H1 (cell line): Measurements from ENCODE around the gene MYL3. TPM values are rescaled to one million over a fixed set of nuclear protein-coding genes. Genes with fewer than 3 reads are reported as not detected.

Source experiments
- CTCF ChIA-PET: fragments of 300-600 bp; sonication (Branson Sonifier 250); formaldehyde crosslinking; loops from one replicate; lab custom pipeline; 2021; ENCODE audit not compliant: partially characterized antibody; lab: Charles Lee
- POLR2A ChIA-PET: fragments of 300-600 bp; sonication (Branson Sonifier 250); formaldehyde crosslinking; loops from one replicate; lab custom pipeline; 2021; ENCODE audit warnings: inconsistent platforms; ENCODE audit not compliant: partially characterized antibody; lab: Charles Lee
- DNase-seq, 2 experiments: peaks; one replicate each; pipeline versions ENCODE4 v3.0.0 to v3.0.0-alpha.2; 2010 to 2022; ENCODE audit warnings: low spot score in 2 of 2, low read depth in 1 of 2, mixed read lengths in 1 of 2
- FAIRE-seq: peaks from 2 replicates; lab custom pipeline; 2011; peaks lifted over from hg19 to GRCh38; lab: Jason Lieb, UNC
- H2AFZ ChIP-seq: 2 replicates; pipeline ENCODE4 v1.8.1; 2012; ENCODE audit warnings: low read length, inconsistent platforms
- H2AK5ac ChIP-seq: 2 replicates; pipeline ENCODE4 v1.6.1; 2013; ENCODE audit warnings: low read depth, low read length
- H2BK120ac ChIP-seq: replicated peaks from 2 replicates; pipeline ENCODE3; 2013; ENCODE audit warnings: low read depth, low read length, inconsistent platforms
- H2BK12ac ChIP-seq: 2 replicates; pipeline ENCODE4 v1.6.1; 2013; ENCODE audit warnings: low read depth, low read length
- H2BK15ac ChIP-seq: 2 replicates; pipeline ENCODE4 v1.6.1; 2013; ENCODE audit warnings: low read length
- H2BK20ac ChIP-seq: 2 replicates; pipeline ENCODE4 v1.6.1; 2013; ENCODE audit warnings: low read length
- H2BK5ac ChIP-seq: 2 replicates; pipeline ENCODE4 v1.6.1; 2013; ENCODE audit warnings: low read depth, low read length
- H3K14ac ChIP-seq: 2 replicates; pipeline ENCODE4 v1.6.1; 2013; ENCODE audit warnings: inconsistent platforms; ENCODE audit not compliant: insufficient read length
- H3K18ac ChIP-seq: 2 replicates; pipeline ENCODE4 v1.6.1; 2013; ENCODE audit warnings: low read length; ENCODE audit errors: extremely low read depth
- H3K23ac ChIP-seq: 2 replicates; pipeline ENCODE4 v1.6.1; 2013; ENCODE audit warnings: inconsistent platforms; ENCODE audit not compliant: insufficient read length
- H3K23me2 ChIP-seq: 2 replicates; pipeline ENCODE4 v1.6.1; 2013; ENCODE audit warnings: low read depth, low read length
- H3K27ac ChIP-seq: 2 replicates; pipeline ENCODE4 v1.6.1; 2011; ENCODE audit warnings: low read depth, low read length, inconsistent platforms
- H3K27me3 ChIP-seq, 4 experiments: replicated peaks in 1 of 4; 1 replicate in 1 of 4; 2 replicates in 3 of 4; pipeline versions ENCODE4 v1.6.1 to v1.8.1; 2011 to 2013; ENCODE audit warnings: low read length in 3 of 4, mild to moderate bottlenecking in 3 of 4, inconsistent platforms in 2 of 4, mixed read lengths in 2 of 4, moderate library complexity in 1 of 4; ENCODE audit not compliant: control insufficient read depth in 3 of 4, insufficient read depth in 3 of 4; ENCODE audit errors: extremely low read depth in 1 of 4
- H3K36me3 ChIP-seq, 4 experiments: 2 replicates each; pipeline versions ENCODE4 v1.6.1 to v1.8.1; 2011 to 2013; ENCODE audit warnings: mild to moderate bottlenecking in 4 of 4, low read length in 3 of 4, moderate library complexity in 2 of 4, control low read depth in 1 of 4, inconsistent platforms in 1 of 4; ENCODE audit not compliant: insufficient read depth in 4 of 4, control insufficient read depth in 2 of 4
- H3K4ac ChIP-seq: replicated peaks from 2 replicates; pipeline ENCODE3; 2013; ENCODE audit warnings: low read length, low read depth, mixed read lengths, inconsistent platforms; ENCODE audit not compliant: insufficient read length
- H3K4me1 ChIP-seq, 4 experiments: replicated peaks in 1 of 4; 1 replicate in 1 of 4; 2 replicates in 3 of 4; pipeline versions ENCODE4 v1.6.1 to v1.8.1; 2011 to 2013; ENCODE audit warnings: low read length in 3 of 4, inconsistent platforms in 2 of 4, mixed read lengths in 1 of 4; ENCODE audit not compliant: insufficient read depth in 4 of 4, control insufficient read depth in 3 of 4
- H3K4me2 ChIP-seq, 2 experiments: 2 replicates each; pipeline versions ENCODE4 v1.6.1 to v1.8.1; 2011 to 2013; ENCODE audit warnings: low read depth in 2 of 2, low read length in 2 of 2, control low read depth in 1 of 2, inconsistent platforms in 1 of 2, mild to moderate bottlenecking in 1 of 2; ENCODE audit not compliant: insufficient read depth in 1 of 2
- H3K4me3 ChIP-seq, 4 experiments: fragments of 200-600, 300-600 bp in 1 of 4; sonication (generic), shearing (Covaris generic), sonication (Bioruptor Twin) in 1 of 4; 2 replicates each; pipeline versions ENCODE4 v1.5.1 to v1.8.1; 2011 to 2016; ENCODE audit warnings: low read length in 4 of 4, low read depth in 3 of 4, control low read depth in 2 of 4, inconsistent platforms in 2 of 4, mild to moderate bottlenecking in 2 of 4, mixed read lengths in 1 of 4, moderate library complexity in 1 of 4; ENCODE audit not compliant: insufficient read depth in 2 of 4; ENCODE audit errors: extremely low read depth in 1 of 4
- H3K56ac ChIP-seq: replicated peaks from 2 replicates; pipeline ENCODE3; 2013; ENCODE audit warnings: low read depth, mild to moderate bottlenecking, mixed read lengths, low read length, inconsistent platforms; ENCODE audit not compliant: insufficient read length
- H3K79me1 ChIP-seq: 2 replicates; pipeline ENCODE4 v1.6.1; 2013; ENCODE audit warnings: low read depth, low read length, control low read depth
- H3K79me2 ChIP-seq, 2 experiments: 2 replicates each; pipeline versions ENCODE4 v1.6.1 to v1.8.1; 2012 to 2013; ENCODE audit warnings: low read length in 2 of 2, mild to moderate bottlenecking in 2 of 2, inconsistent platforms in 1 of 2; ENCODE audit not compliant: insufficient read depth in 2 of 2, control insufficient read depth in 1 of 2
- H3K9ac ChIP-seq, 4 experiments: replicated peaks in 1 of 4; 1 replicate in 1 of 4; 2 replicates in 3 of 4; pipeline versions ENCODE4 v1.6.1 to v1.8.1; 2011 to 2013; ENCODE audit warnings: low read depth in 3 of 4, low read length in 3 of 4, control low read depth in 2 of 4, mild to moderate bottlenecking in 2 of 4, moderate library complexity in 2 of 4, inconsistent platforms in 1 of 4; ENCODE audit errors: extremely low read depth in 1 of 4
- H3K9me3 ChIP-seq, 2 experiments: 2 replicates each; pipeline versions ENCODE4 v1.6.1 to v1.8.1; 2012 to 2013; ENCODE audit warnings: mild to moderate bottlenecking in 2 of 2, moderate library complexity in 2 of 2, control low read depth in 1 of 2, inconsistent platforms in 1 of 2, low read depth in 1 of 2, low read length in 1 of 2, mixed read lengths in 1 of 2; ENCODE audit not compliant: insufficient read depth in 2 of 2
- H4K20me1 ChIP-seq, 2 experiments: replicated peaks in 1 of 2; 2 replicates each; pipeline versions ENCODE3 to v1.8.1; 2011 to 2013; ENCODE audit warnings: inconsistent platforms in 2 of 2, low read length in 2 of 2, mild to moderate bottlenecking in 1 of 2; ENCODE audit not compliant: insufficient read depth in 2 of 2, control insufficient read depth in 1 of 2
- H4K5ac ChIP-seq: 2 replicates; pipeline ENCODE4 v1.6.1; 2013; ENCODE audit warnings: low read length, low read depth, mixed read lengths, inconsistent platforms; ENCODE audit not compliant: insufficient read length
- H4K8ac ChIP-seq: 2 replicates; pipeline ENCODE4 v1.8.0; 2013; ENCODE audit warnings: mild to moderate bottlenecking, moderate library complexity, low read length, inconsistent platforms; ENCODE audit not compliant: insufficient read depth; ENCODE audit errors: extremely low read depth
- H4K91ac ChIP-seq: replicated peaks from 2 replicates; pipeline ENCODE3; 2013; ENCODE audit warnings: low read length, mixed read lengths, inconsistent platforms; ENCODE audit not compliant: insufficient read length
- CBX8 ChIP-seq: fragments of 300-800, 300-1000 bp; sonication (generic); IDR thresholded peaks from 2 replicates; pipeline ENCODE4 v1.7.1; 2016; ENCODE audit warnings: low read depth, low read length, borderline replicate concordance
- CHD2 ChIP-seq: IDR thresholded peaks from 2 replicates; pipeline ENCODE4 v1.6.1; 2012; ENCODE audit warnings: low read length, improper control_type of control experiment
- CTCF ChIP-seq, 3 experiments: IDR thresholded peaks; 1 replicate in 2 of 3; 2 replicates in 1 of 3; pipeline versions ENCODE4 v1.5.1 to v1.6.1; 2011; ENCODE audit warnings: low read length in 3 of 3, mild to moderate bottlenecking in 3 of 3, inconsistent platforms in 2 of 3, low read depth in 1 of 3, moderate library complexity in 1 of 3; ENCODE audit not compliant: insufficient read depth in 1 of 3; ENCODE audit errors: control extremely low read depth in 1 of 3
- HDAC2 ChIP-seq, 2 experiments: fragments of 300-600 bp in 1 of 2; sonication (generic) in 1 of 2; IDR thresholded peaks; 2 replicates each; pipeline ENCODE4 v1.6.1; 2011 to 2012; ENCODE audit warnings: low read depth in 2 of 2, low read length in 2 of 2, mild to moderate bottlenecking in 2 of 2, moderate library complexity in 2 of 2, borderline replicate concordance in 1 of 2, inconsistent platforms in 1 of 2
- RNF2 ChIP-seq: fragments of 200-900, 300-1000 bp; sonication (generic); IDR thresholded peaks from 2 replicates; pipeline ENCODE4 v1.7.1; 2016; ENCODE audit warnings: borderline replicate concordance, low read depth, mild to moderate bottlenecking, antibody characterized with exemption, low read length; ENCODE audit not compliant: poor library complexity, severe bottlenecking; ENCODE audit errors: missing control alignments
- SIX5 ChIP-seq: IDR thresholded peaks from 2 replicates; pipeline ENCODE4 v1.6.1; 2011; ENCODE audit warnings: mild to moderate bottlenecking, low read depth, low read length
- SUZ12 ChIP-seq: fragments of 200-600 bp; sonication (generic); IDR thresholded peaks from 2 replicates; pipeline ENCODE4 v1.6.1; 2012; ENCODE audit warnings: mild to moderate bottlenecking, inconsistent platforms, low read length, moderate library complexity, mixed read lengths
- WGBS, 2 experiments: shearing (Covaris generic) in 1 of 2; methylation state at CpG; one replicate each; pipeline versions ENCODE4 v1.1.6 to v1.1.7; 2013 to 2015; ENCODE audit warnings: low lambda C conversion rate in 2 of 2, mixed read lengths in 2 of 2, inconsistent platforms in 1 of 2, low coverage in 1 of 2, missing lambda C conversion rate in 1 of 2; ENCODE audit not compliant: insufficient replicate concordance in 2 of 2, insufficient coverage in 1 of 2, insufficient read length in 1 of 2; ENCODE audit errors: extremely low coverage in 1 of 2, missing lambda C conversion rate in 1 of 2; 5-methylcytosine and 5-hydroxymethylcytosine counted together
- polyA plus RNA-seq, 7 experiments: library from polyadenylated mRNA; depleted of rRNA in 3 of 7; stranded (reverse) in 5 of 7; unstranded in 2 of 7; fragments of >200 nt in 5 of 7; fragments of 200-250 nt in 2 of 7; gene quantifications; 1 replicate in 5 of 7; 2 replicates in 1 of 7; 4 replicates in 1 of 7; pipeline versions ENCODE4 v1.2.1 to v1.2.3, GENCODE V29; 2011 to 2013; ENCODE audit warnings: missing spikeins in 2 of 7, mixed read lengths in 2 of 7
- total RNA-seq: library from RNA; stranded (reverse); fragmentation: NEBNext Ultra II Directional; extraction: Animal tissue kit (Norgen Biotek cat#: 25700); gene quantifications from 2 replicates; pipeline ENCODE4 v1.2.1, GENCODE V29; 2021

Gene MYL3
- total and polyA plus RNA-seq, 2 of the 8 experiments (the other 6 are each of a cell fraction or from before 2014, with no cell fraction given), result 0.06 TPM; not detected in 1

DNA sequence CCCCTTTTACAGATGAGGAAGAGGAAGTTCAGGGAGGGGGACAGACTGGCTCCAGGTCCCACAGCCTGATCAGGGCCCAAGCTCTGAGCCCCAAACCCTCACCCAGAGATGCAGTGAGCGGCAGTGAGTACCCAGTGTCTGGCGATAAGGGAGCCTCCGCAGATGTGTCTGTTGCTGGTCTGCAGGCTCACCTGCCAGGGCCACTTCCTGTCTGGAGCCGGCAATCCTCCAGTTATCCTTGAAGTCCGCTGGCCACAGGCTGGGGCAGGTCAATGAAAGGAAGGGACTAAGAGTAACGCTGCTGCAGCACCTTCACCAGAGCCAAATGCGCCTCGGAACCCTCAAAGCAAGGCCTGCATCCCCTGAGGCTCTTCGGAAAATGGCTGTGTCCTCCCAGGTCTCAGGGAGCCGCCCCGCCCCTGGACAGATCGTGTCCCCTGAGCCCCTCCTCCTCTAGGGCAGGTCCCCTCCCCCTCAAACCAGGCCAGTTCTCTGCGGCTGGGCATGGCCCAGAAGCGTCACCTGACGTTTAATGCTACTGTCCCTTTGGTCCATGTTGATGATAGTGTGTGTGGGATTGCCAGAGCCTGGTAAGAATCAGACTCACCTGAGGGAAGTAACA, 51.5 kb downstream of the MYL3 start:
- peak overlapping the region; percentile 33 to 68 (median 52) for H3K4me3 ChIP-seq
- peak overlapping the region in 2 of 4 experiments; percentile 50 to 76; a peak in 3 of 7 replicates for H3K9ac ChIP-seq
- DNase-seq (peak; percentile 31 to 84), FAIRE-seq (no peak)
- peaks cover 0 to 15% (median 6%) of the 10 kb centered on the region in 4 experiments; a peak in 6 of 7 replicates for H3K4me1 ChIP-seq
- H3K56ac ChIP-seq, result no peak overlapping the region
- H3K36me3 ChIP-seq, result no peaks in the 10 kb centered on the region
- 25% methylated on average over 15 of the region's 15 CpGs; no CpG with 5 or more reads in 1 of the 2 experiments for WGBS, 2 experiments
- H3K18ac ChIP-seq, result peak overlapping the region; percentile 99
- H3K27ac ChIP-seq, result no peak overlapping the region
- no peak overlapping the region for H2AK5ac ChIP-seq
- H4K91ac ChIP-seq, result peak overlapping the region; percentile 68
- no peak overlapping the region for H2BK20ac ChIP-seq
- no peak overlapping the region for H3K14ac ChIP-seq
- peak overlapping the region; percentile 83; the same call in 1 of the 2 replicates for H4K8ac ChIP-seq
- peaks cover 0 to 3% of the 10 kb centered on the region in 2 experiments for H4K20me1 ChIP-seq
- peaks cover 0 to 7% (median 0%) of the 10 kb centered on the region in 4 experiments; a peak in 2 of 7 replicates for H3K27me3 ChIP-seq
- H3K9me3 ChIP-seq, result no peaks in the 10 kb centered on the region
- peak overlapping the region; percentile 88 to 93 for H3K4me2 ChIP-seq
- H2BK120ac ChIP-seq, result no peak overlapping the region
- no peaks in the 10 kb centered on the region; a peak in 1 of 4 replicates for H3K79me2 ChIP-seq
- H2BK5ac ChIP-seq, result peak overlapping the region; percentile 72; the same call in 1 of the 2 replicates
- H3K23ac ChIP-seq, result no peak overlapping the region
- H3K23me2 ChIP-seq, result peaks cover 4% of the 10 kb centered on the region
- no peaks in the 10 kb centered on the region for H3K79me1 ChIP-seq
- POLR2A ChIA-PET, result interaction anchor here (0.5 to 1.0 kb wide), 2 partner anchors 17 to 736 kb away, joined by 3 read pairs; no protein-coding TSS in a partner anchor
- peak overlapping the region; percentile 62; the same call in 1 of the 2 replicates for H2AFZ ChIP-seq
- no peak overlapping the region for H3K4ac ChIP-seq
- no peak overlapping the region for H4K5ac ChIP-seq
- peak overlapping the region; percentile 54; the same call in 1 of the 2 replicates for H2BK15ac ChIP-seq
- CTCF ChIA-PET, result interaction anchor here (1.1 kb wide), 1 partner anchor 37 kb away, joined by 3 read pairs; no protein-coding TSS in a partner anchor
- 0 out of 2 replicates have a peak overlapping the region, but pooled peaks have one; percentile 73 for H2BK12ac ChIP-seq
- TF ChIP-seq CBX8 (no peak), SIX5 (no peak), SUZ12 (peak; percentile 8; the same call in 1 of the 2 replicates), CHD2 (peak; percentile 55; the same call in 1 of the 2 replicates), HDAC2 (IDR thresholded peaks at IDR 0.05; ENCODE audit: borderline replicate concordance in 1 of 2, low read depth in 2 of 2, low read length in 2 of 2) (no peak), RNF2 (no peak), CTCF (IDR thresholded peaks at IDR 0.05; ENCODE audit: control extremely low read depth in 1 of 3, insufficient read depth in 1 of 3, low read depth in 1 of 3, low read length in 3 of 3) (no peak)
